HepG2 (cell line): ENCODE measurements around the gene HAT1. TPM values are rescaled to one million over a fixed set of nuclear protein-coding genes. Genes with fewer than 3 reads are reported as not detected.

Source experiments
- ATAC-seq: fragments of 200-7000 bp; cut with Tn5 transposase; 3 replicates; pipeline ENCODE4 v1.9.1; 2020; ENCODE audit warnings: mild to moderate bottlenecking, moderate library complexity
- BruUV-seq: library from RNA; stranded (reverse); fragments of 400-500 nt; replicated peaks from 2 replicates; lab custom pipeline; 2021; lab: Mats Ljungman, UMichigan
- CTCF ChIA-PET: fragments of 300-600 bp; formaldehyde crosslinking; extraction: SDS; loops from one replicate; lab custom pipeline; 2021; ENCODE audit warnings: low total read pairs, inconsistent platforms, low intra/inter-chr PET ratio; lab: Yijun Ruan, JAX
- POLR2A ChIA-PET: fragments of 350-600 bp; sonication (Branson Sonifier 250); formaldehyde crosslinking; loops from one replicate; lab custom pipeline; 2020; ENCODE audit warnings: antibody characterized with exemption, inconsistent platforms; lab: Yijun Ruan, JAX
- DNase-seq: peaks from one replicate; pipeline ENCODE4 v3.0.0-alpha.2; 2015; ENCODE audit warnings: low spot score
- FAIRE-seq: peaks from 3 replicates; lab custom pipeline; 2011; peaks lifted over from hg19 to GRCh38; lab: Jason Lieb, UNC
- H2AFZ ChIP-seq: one replicate; pipeline ENCODE4 v1.6.1; 2011; ENCODE audit warnings: low read length, inconsistent platforms
- H3K27ac ChIP-seq: fragments of 300-600 bp; 3 replicates; pipeline ENCODE4 v1.8.0; 2011; ENCODE audit warnings: mixed run types, mild to moderate bottlenecking, mixed read lengths, low read length, inconsistent platforms; ENCODE audit not compliant: insufficient read depth; ENCODE audit errors: extremely low read length
- H3K27me3 ChIP-seq, 2 experiments: fragments of 200-600 bp in 1 of 2; 2 replicates in 1 of 2; 3 replicates in 1 of 2; pipeline versions ENCODE4 v1.6.0 to v1.8.0; 2011; ENCODE audit warnings: low read length in 2 of 2, mild to moderate bottlenecking in 2 of 2, moderate library complexity in 2 of 2, inconsistent platforms in 1 of 2; ENCODE audit not compliant: insufficient read depth in 2 of 2, control insufficient read depth in 1 of 2
- H3K36me3 ChIP-seq, 2 experiments: fragments of 200-600 bp in 1 of 2; replicated peaks in 1 of 2; 2 replicates in 1 of 2; 3 replicates in 1 of 2; pipeline versions ENCODE4 v1.5.1 to v1.8.0; 2011; ENCODE audit warnings: low read length in 2 of 2, inconsistent platforms in 1 of 2; ENCODE audit not compliant: insufficient read depth in 2 of 2, control insufficient read depth in 1 of 2
- H3K4me1 ChIP-seq: 2 replicates; pipeline ENCODE4 v1.5.1; 2012; ENCODE audit warnings: low read length, inconsistent platforms; ENCODE audit not compliant: insufficient read depth
- H3K4me2 ChIP-seq: 2 replicates; pipeline ENCODE4 v1.6.0; 2011; ENCODE audit warnings: low read depth, low read length, inconsistent platforms
- H3K4me3 ChIP-seq, 3 experiments: fragments of 200-600 bp in 1 of 3; sonication (generic), shearing (Covaris generic) in 1 of 3; replicated peaks in 1 of 3; 2 replicates each; pipeline ENCODE4 v1.5.1; 2011 to 2016; ENCODE audit warnings: low read length in 3 of 3, inconsistent platforms in 2 of 3, low read depth in 2 of 3, mild to moderate bottlenecking in 2 of 3, control low read depth in 1 of 3, mixed read lengths in 1 of 3; ENCODE audit not compliant: insufficient read depth in 1 of 3
- H3K79me2 ChIP-seq: one replicate; pipeline ENCODE4 v1.6.1; 2011; ENCODE audit warnings: low read length, inconsistent platforms; ENCODE audit not compliant: insufficient read depth
- H3K9ac ChIP-seq: 2 replicates; pipeline ENCODE4 v1.6.0; 2011; ENCODE audit warnings: mild to moderate bottlenecking, low read depth, low read length, inconsistent platforms; ENCODE audit not compliant: insufficient read depth
- H3K9me3 ChIP-seq: 2 replicates; pipeline ENCODE4 v1.5.1; 2012; ENCODE audit warnings: mild to moderate bottlenecking, low read length
- H4K20me1 ChIP-seq: 2 replicates; pipeline ENCODE4 v1.6.0; 2011; ENCODE audit warnings: inconsistent platforms, mild to moderate bottlenecking, low read length, moderate library complexity; ENCODE audit not compliant: insufficient read depth
- EZH2 ChIP-seq: conservative IDR thresholded peaks from 2 replicates; pipeline ENCODE4 v1.6.1; 2012; ENCODE audit warnings: mild to moderate bottlenecking, low read depth, low read length, moderate library complexity
- HNF4A ChIP-seq: sonication (generic); formaldehyde crosslinking; IDR thresholded peaks from 2 replicates; pipeline ENCODE4 v1.4.0; 2020; ENCODE audit warnings: missing genetic modification reagents
- PTBP1 ChIP-seq: fragments of 200-400 bp; formaldehyde crosslinking; IDR thresholded peaks from 2 replicates; pipeline ENCODE4 v1.6.1; 2018; ENCODE audit warnings: low read length, low read depth; ENCODE audit not compliant: poor library complexity, severe bottlenecking
- SAP130 ChIP-seq: IDR thresholded peaks from 2 replicates; pipeline ENCODE4 v1.6.1; 2016; ENCODE audit warnings: low read depth
- SIX1 ChIP-seq: sonication (generic); formaldehyde crosslinking; IDR thresholded peaks from 2 replicates; pipeline ENCODE4 v1.4.0; 2020; ENCODE audit warnings: missing genetic modification reagents, borderline replicate concordance
- SIX4 ChIP-seq: sonication (generic); formaldehyde crosslinking; IDR thresholded peaks from 2 replicates; pipeline ENCODE4 v1.4.0; 2020; ENCODE audit warnings: missing genetic modification reagents
- TEAD3 ChIP-seq: optimal IDR thresholded peaks from 2 replicates; pipeline ENCODE3; 2016; ENCODE audit warnings: borderline replicate concordance
- ZNF274 ChIP-seq: sonication (generic); formaldehyde crosslinking; IDR thresholded peaks from 2 replicates; pipeline ENCODE4 v1.5.1; 2020; ENCODE audit warnings: mild to moderate bottlenecking, missing genetic modification reagents
- ZNF292 ChIP-seq: sonication (generic); formaldehyde crosslinking; IDR thresholded peaks from 2 replicates; pipeline ENCODE4 v1.8.1; 2022; ENCODE audit warnings: mild to moderate bottlenecking, low read depth, missing genetic modification reagents, borderline replicate concordance
- ZNF549 ChIP-seq: sonication (generic); formaldehyde crosslinking; IDR thresholded peaks from 2 replicates; pipeline ENCODE4 v1.5.0; 2020; ENCODE audit warnings: missing genetic modification reagents
- ZNF644 ChIP-seq: IDR thresholded peaks from 2 replicates; pipeline ENCODE4 v1.6.1; 2016; ENCODE audit warnings: low read depth
- WGBS: methylation state at CpG from one replicate; pipeline ENCODE4 v1.1.6; 2017; ENCODE audit warnings: low lambda C conversion rate; 5-methylcytosine and 5-hydroxymethylcytosine counted together
- in situ Hi-C: cut with HindIII; loops from 2 replicates; pipeline ENCODE4 v1.10.0; 2017; ENCODE audit warnings: low pct_unique_long_range_greater_than_20kb; ENCODE audit not compliant: extremely low pct_ligation_motif_present
- intact Hi-C: fragments of 100-400 bp; cut with micrococcal nuclease; formaldehyde crosslinking; loops from one replicate; pipeline ENCODE4 v1.10.0; 2022; ENCODE audit not compliant: unreplicated experiment
- polyA plus RNA-seq, 8 experiments: library from polyadenylated mRNA; depleted of rRNA in 3 of 8; stranded (reverse) in 7 of 8; unstranded in 1 of 8; fragments of >200 nt; fragmentation: Illumina TruSeq in 4 of 8; extraction: Trizol in 4 of 8; gene quantifications; 2 replicates each; pipeline versions ENCODE4 v1.2.1 to v1.2.3, GENCODE V29; 2011 to 2016; ENCODE audit warnings: low read depth in 4 of 8, missing spikeins in 1 of 8, mixed read lengths in 1 of 8; ENCODE audit not compliant: insufficient read depth in 1 of 8
- total RNA-seq, 5 experiments: library from RNA; depleted of rRNA; stranded (reverse); fragments of >200 nt; fragmentation: Illumina TruSeq; extraction: Trizol; gene quantifications; 2 replicates each; pipeline ENCODE4 v1.2.3, GENCODE V29; 2016; ENCODE audit warnings: low read depth in 1 of 5
- TF ChIP-seq, protein P1 (sequence below): IDR thresholded peaks from 2 replicates; pipeline ENCODE4 v1.6.1; 2016; ENCODE audit warnings: low read depth
- TF ChIP-seq, protein P2 (sequence below): sonication (generic); formaldehyde crosslinking; IDR thresholded peaks from 2 replicates; pipeline ENCODE4 v1.8.1; 2022; ENCODE audit warnings: low read depth, mild to moderate bottlenecking, missing genetic modification reagents

HAT1 gene
- total and polyA plus RNA-seq, 2 of the 13 experiments (the other 11 are each of a cell fraction or from before 2014, with no cell fraction given) = 45.4 to 119 TPM

DNA sequence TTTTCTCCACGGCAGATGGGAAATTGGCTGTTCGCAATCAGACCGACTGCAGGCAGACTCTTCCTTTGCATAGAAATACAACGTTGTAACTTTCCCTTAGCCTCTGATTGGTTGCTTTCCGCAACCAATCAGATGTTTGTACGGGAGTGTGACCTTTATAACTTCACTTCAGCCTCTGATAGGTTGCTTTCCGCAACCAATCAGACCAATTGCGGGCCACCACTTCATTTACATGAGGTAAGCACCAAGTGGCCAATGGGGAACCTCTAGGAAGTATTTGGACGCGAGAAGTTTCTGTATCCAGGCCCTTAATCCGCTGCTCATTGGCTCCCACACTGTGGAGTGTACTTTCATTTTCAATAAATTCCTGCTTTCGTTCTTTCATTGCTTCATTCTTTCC lies 47.3 kb upstream of the HAT1 start:
- FAIRE-seq (no peak), ATAC-seq (no peak), DNase-seq (no peak)
- Histone ChIP-seq H2AFZ (no peak overlapping the region), H3K4me3 (no peak overlapping the region), H4K20me1 (no peaks in the 10 kb centered on the region), H3K4me1 (peaks cover 17% of the 10 kb centered on the region), H3K4me2 (no peak overlapping the region), H3K27ac (no peak overlapping the region), H3K9me3 (no peaks in the 10 kb centered on the region), H3K36me3 (no peaks in the 10 kb centered on the region), H3K27me3 (no peaks in the 10 kb centered on the region), H3K9ac (no peak overlapping the region), H3K79me2 (no peaks in the 10 kb centered on the region)
- BruUV-seq = no TSS peak
- ChIA-PET CTCF (no interaction called here), POLR2A (no interaction called here)
- TF ChIP-seq ZNF274 = no peak
- 86% methylated on average over 12 of the region's 12 CpGs for WGBS
- intact Hi-C loops = loop anchor here (10.0 kb wide), 1 partner anchor 60 kb away; no protein-coding TSS in a partner anchor
- in situ Hi-C loops = no loop called here

DNA sequence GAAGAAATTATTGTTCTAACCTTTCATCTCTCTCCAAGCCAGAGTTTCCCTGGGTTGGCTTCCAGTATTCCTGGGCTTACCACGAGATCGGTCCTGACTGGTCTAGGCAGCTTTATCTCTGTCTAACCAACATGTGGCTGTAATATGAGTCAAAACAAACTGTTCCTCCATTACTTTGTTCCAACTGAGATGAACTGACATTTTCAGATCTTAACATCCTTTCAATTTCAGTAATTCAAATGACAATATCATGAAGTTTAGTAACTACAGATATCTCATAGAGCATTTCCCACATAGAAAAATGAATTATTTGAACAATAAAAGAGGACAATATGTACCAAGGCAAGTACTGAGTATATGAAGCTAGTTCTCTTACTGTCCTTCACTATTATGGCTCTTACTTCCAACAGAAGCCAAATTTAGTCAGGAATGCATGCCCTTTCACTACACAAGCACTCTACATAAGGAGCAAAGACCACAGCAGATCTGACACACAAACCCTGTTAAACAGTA lies 43.7 kb upstream of the HAT1 start:
- H3K9me3 ChIP-seq = no peaks in the 10 kb centered on the region
- H3K9ac ChIP-seq = no peak overlapping the region
- ChIA-PET POLR2A (no interaction called here), CTCF (no interaction called here)
- in situ Hi-C loops (no loop called here), intact Hi-C loops (loop anchor here (10.0 kb wide), 1 partner anchor 64 kb away; no protein-coding TSS in a partner anchor)
- peak; percentile 83 for TF ChIP-seq SIX4
- TF ChIP-seq ZNF644 = 0 out of 2 replicates have a peak, but pooled peaks have one; percentile 13
- peak; percentile 65 for TF ChIP-seq SAP130 (CRISPR knock-in tag)
- TF ChIP-seq, protein P1, sequence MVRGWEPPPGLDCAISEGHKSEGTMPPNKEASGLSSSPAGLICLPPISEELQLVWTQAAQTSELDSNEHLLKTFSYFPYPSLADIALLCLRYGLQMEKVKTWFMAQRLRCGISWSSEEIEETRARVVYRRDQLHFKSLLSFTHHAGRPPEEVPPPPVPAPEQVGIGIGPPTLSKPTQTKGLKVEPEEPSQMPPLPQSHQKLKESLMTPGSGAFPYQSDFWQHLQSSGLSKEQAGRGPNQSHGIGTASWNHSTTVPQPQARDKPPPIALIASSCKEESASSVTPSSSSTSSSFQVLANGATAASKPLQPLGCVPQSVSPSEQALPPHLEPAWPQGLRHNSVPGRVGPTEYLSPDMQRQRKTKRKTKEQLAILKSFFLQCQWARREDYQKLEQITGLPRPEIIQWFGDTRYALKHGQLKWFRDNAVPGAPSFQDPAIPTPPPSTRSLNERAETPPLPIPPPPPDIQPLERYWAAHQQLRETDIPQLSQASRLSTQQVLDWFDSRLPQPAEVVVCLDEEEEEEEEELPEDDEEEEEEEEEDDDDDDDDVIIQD (CRISPR knock-in tag) = peak; percentile 58; the same call in 1 of the 2 replicates
- peak; percentile 79; the same call in 1 of the 2 replicates for TF ChIP-seq SIX1 (CRISPR knock-in tag)
- TF ChIP-seq, protein P2, sequence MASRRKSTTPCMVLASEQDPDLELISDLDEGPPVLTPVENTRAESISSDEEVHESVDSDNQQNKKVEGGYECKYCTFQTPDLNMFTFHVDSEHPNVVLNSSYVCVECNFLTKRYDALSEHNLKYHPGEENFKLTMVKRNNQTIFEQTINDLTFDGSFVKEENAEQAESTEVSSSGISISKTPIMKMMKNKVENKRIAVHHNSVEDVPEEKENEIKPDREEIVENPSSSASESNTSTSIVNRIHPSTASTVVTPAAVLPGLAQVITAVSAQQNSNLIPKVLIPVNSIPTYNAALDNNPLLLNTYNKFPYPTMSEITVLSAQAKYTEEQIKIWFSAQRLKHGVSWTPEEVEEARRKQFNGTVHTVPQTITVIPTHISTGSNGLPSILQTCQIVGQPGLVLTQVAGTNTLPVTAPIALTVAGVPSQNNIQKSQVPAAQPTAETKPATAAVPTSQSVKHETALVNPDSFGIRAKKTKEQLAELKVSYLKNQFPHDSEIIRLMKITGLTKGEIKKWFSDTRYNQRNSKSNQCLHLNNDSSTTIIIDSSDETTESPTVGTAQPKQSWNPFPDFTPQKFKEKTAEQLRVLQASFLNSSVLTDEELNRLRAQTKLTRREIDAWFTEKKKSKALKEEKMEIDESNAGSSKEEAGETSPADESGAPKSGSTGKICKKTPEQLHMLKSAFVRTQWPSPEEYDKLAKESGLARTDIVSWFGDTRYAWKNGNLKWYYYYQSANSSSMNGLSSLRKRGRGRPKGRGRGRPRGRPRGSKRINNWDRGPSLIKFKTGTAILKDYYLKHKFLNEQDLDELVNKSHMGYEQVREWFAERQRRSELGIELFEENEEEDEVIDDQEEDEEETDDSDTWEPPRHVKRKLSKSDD (CRISPR knock-in tag) = no peak
- no peak for TF ChIP-seq PTBP1
- TF ChIP-seq EZH2 = no peak
- peak; percentile 93 for TF ChIP-seq ZNF549
- peak; percentile 47 for TF ChIP-seq TEAD3 (CRISPR knock-in tag)
- peak; percentile 56 for TF ChIP-seq HNF4A (CRISPR knock-in tag)
- peak; percentile 42; the same call in 1 of the 2 replicates for TF ChIP-seq ZNF292 (CRISPR knock-in tag)
- no peaks in the 10 kb centered on the region for H3K27me3 ChIP-seq
- FAIRE-seq (peak; percentile 55), DNase-seq (peak; percentile 56), ATAC-seq (peak; percentile 87)
- H3K4me2 ChIP-seq = peak overlapping the region; percentile 49; the same call in 1 of the 2 replicates
- 57% methylated on average over 2 of the region's 2 CpGs for WGBS
- H3K79me2 ChIP-seq = no peaks in the 10 kb centered on the region
- no peaks in the 10 kb centered on the region for H4K20me1 ChIP-seq
- H3K4me3 ChIP-seq = peak overlapping the region in 1 of 3 experiments; percentile 2; a peak in 1 of 6 replicates
- no peak overlapping the region for H2AFZ ChIP-seq
- H3K4me1 ChIP-seq = peaks cover 17% of the 10 kb centered on the region
- H3K36me3 ChIP-seq = no peaks in the 10 kb centered on the region
- BruUV-seq = no TSS peak
- peak overlapping the region; percentile 48 for H3K27ac ChIP-seq
